DOHH2 (cell line): ENCODE data around the gene DLX3.

Experiments
- H3F3A ChIP-seq: fragments of 200-600 bp; sonication (generic), shearing (Covaris generic); 2 replicates; pipeline ENCODE4 v1.6.0; 2016; ENCODE audit warnings: antibody characterized with exemption, mild to moderate bottlenecking; ENCODE audit not compliant: control insufficient read depth, insufficient read depth
- H3K27ac ChIP-seq: fragments of 200-600 bp; sonication (generic); 2 replicates; pipeline ENCODE4 v1.5.1; 2014; ENCODE audit warnings: low read depth, mild to moderate bottlenecking, low read length, moderate library complexity
- H3K27me3 ChIP-seq: fragments of 200-600 bp; sonication (generic); 2 replicates; pipeline ENCODE4 v1.6.1; 2014; ENCODE audit warnings: mild to moderate bottlenecking, low read length, mixed read lengths; ENCODE audit not compliant: control insufficient read depth
- H3K36me3 ChIP-seq: fragments of 200-600 bp; sonication (generic); 2 replicates; pipeline ENCODE4 v1.6.1; 2014; ENCODE audit warnings: mild to moderate bottlenecking, low read length, moderate library complexity, mixed read lengths; ENCODE audit not compliant: control insufficient read depth
- H3K4me1 ChIP-seq: fragments of 200-600 bp; sonication (generic); 2 replicates; pipeline ENCODE4 v1.6.1; 2014; ENCODE audit warnings: mild to moderate bottlenecking, low read length, mixed read lengths; ENCODE audit not compliant: control insufficient read depth
- H3K4me2 ChIP-seq: fragments of 200-600 bp; sonication (generic); 2 replicates; pipeline ENCODE4 v1.6.0; 2014; ENCODE audit warnings: mild to moderate bottlenecking, low read length, moderate library complexity
- H3K4me3 ChIP-seq: fragments of 200-600 bp; sonication (generic); 2 replicates; pipeline ENCODE4 v1.5.1; 2014; ENCODE audit warnings: mild to moderate bottlenecking, low read length, mixed read lengths
- H3K79me2 ChIP-seq: fragments of 200-600 bp; sonication (generic); 2 replicates; pipeline ENCODE4 v1.6.1; 2014; ENCODE audit warnings: mild to moderate bottlenecking, low read length, mixed read lengths; ENCODE audit not compliant: control insufficient read depth
- H3K9me2 ChIP-seq: fragments of 200-600 bp; sonication (generic); replicated peaks from 2 replicates; pipeline ENCODE4 v1.6.1; 2014; ENCODE audit warnings: mild to moderate bottlenecking, low read length, mixed read lengths; ENCODE audit not compliant: control insufficient read depth
- H3K9me3 ChIP-seq: fragments of 200-600 bp; sonication (generic); 2 replicates; pipeline ENCODE4 v1.6.1; 2014; ENCODE audit warnings: antibody characterized with exemption, low read length, mixed read lengths; ENCODE audit not compliant: control insufficient read depth, insufficient read depth
- H4K20me1 ChIP-seq: fragments of 200-600 bp; sonication (generic); 2 replicates; pipeline ENCODE4 v1.6.0; 2014; ENCODE audit warnings: low read depth, mild to moderate bottlenecking, antibody characterized with exemption, low read length, moderate library complexity; ENCODE audit not compliant: control insufficient read depth, insufficient read depth
- EZH2phosphoT487 ChIP-seq: fragments of 200-600 bp; sonication (generic); IDR thresholded peaks from 2 replicates; pipeline ENCODE4 v1.6.1; 2017; ENCODE audit warnings: borderline replicate concordance, mild to moderate bottlenecking, antibody characterized with exemption, low read length, moderate library complexity, mixed read lengths
- TF ChIP-seq, protein P1 (sequence below): fragments of 200-600 bp; sonication (generic); IDR thresholded peaks from one replicate; pipeline ENCODE4 v1.5.1; 2014; ENCODE audit warnings: antibody characterized with exemption, mild to moderate bottlenecking, low read depth, low read length; ENCODE audit not compliant: poor library complexity, severe bottlenecking

The DLX3 gene

DNA sequence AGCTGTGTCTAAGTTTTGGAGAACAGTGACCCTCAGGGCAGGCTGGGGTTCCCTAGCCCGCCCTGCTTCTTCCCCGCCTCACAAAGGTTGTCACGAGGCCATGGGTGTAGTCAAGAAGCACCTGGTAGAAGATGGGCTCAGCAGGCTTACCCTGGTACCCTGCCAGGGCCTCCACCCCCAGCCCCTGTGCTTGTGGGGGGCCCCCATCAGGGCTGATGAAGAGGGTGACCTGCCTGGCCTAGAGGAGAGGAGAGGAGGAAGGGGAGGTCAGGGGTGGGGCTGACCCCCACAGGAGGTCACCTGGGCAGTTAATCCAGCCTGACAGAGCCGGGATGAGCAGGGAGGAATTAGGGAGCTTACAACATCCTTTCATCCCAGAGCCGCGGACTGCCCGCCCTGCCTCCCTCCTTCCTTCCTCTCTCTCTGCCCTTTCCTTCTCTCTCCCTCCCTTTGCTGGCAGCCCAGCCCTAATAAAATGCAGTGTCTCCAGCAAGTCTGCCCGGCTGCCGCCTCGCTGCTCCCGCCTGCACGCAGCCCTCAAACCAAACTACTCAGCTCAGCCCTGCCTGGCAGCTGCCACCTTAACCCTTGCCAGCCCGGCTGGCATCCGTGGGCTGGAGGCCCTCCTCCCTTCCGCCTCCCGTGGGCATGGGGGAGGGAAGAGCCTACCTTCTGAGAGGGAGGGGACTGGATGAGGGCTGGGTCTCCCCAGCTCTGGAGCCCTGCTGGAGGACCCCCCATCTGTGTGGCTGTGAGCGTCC lies 7.2 kb downstream of the DLX3 start:
- Histone ChIP-seq H3K4me3 (no peak overlapping the region), H3K4me2 (no peak overlapping the region), H3K27me3 (peaks cover 15% of the 10 kb centered on the region), H3K36me3 (no peaks in the 10 kb centered on the region), H3F3A (no peaks in the 10 kb centered on the region), H3K79me2 (no peaks in the 10 kb centered on the region), H3K4me1 (no peaks in the 10 kb centered on the region), H3K27ac (no peak overlapping the region), H4K20me1 (no peaks in the 10 kb centered on the region), H3K9me3 (no peaks in the 10 kb centered on the region), H3K9me2 (no peaks in the 10 kb centered on the region)
- TF ChIP-seq, protein P1, sequence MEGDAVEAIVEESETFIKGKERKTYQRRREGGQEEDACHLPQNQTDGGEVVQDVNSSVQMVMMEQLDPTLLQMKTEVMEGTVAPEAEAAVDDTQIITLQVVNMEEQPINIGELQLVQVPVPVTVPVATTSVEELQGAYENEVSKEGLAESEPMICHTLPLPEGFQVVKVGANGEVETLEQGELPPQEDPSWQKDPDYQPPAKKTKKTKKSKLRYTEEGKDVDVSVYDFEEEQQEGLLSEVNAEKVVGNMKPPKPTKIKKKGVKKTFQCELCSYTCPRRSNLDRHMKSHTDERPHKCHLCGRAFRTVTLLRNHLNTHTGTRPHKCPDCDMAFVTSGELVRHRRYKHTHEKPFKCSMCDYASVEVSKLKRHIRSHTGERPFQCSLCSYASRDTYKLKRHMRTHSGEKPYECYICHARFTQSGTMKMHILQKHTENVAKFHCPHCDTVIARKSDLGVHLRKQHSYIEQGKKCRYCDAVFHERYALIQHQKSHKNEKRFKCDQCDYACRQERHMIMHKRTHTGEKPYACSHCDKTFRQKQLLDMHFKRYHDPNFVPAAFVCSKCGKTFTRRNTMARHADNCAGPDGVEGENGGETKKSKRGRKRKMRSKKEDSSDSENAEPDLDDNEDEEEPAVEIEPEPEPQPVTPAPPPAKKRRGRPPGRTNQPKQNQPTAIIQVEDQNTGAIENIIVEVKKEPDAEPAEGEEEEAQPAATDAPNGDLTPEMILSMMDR, result no peak
- no peak for TF ChIP-seq EZH2phosphoT487

DNA sequence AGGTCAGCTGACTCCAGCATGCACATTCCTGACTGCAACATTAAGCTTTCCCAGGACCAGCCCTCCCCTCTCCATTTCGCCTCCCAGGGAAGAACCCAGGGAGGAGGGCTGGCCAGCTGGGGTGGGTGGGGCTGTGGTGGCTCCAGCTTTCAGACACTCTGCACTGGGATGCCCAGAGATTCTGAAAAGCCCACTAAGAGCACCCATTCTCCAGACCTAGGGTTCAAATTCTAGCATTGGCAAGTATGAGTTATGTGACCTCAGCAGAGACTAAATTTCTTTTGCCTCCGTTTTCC lies 7.8 kb downstream of the DLX3 start:
- Histone ChIP-seq H3K36me3 (no peaks in the 10 kb centered on the region), H3K4me1 (no peaks in the 10 kb centered on the region), H3K4me3 (no peak overlapping the region), H3K27ac (no peak overlapping the region), H4K20me1 (no peaks in the 10 kb centered on the region), H3K79me2 (no peaks in the 10 kb centered on the region), H3F3A (no peaks in the 10 kb centered on the region), H3K9me3 (no peaks in the 10 kb centered on the region), H3K4me2 (no peak overlapping the region), H3K27me3 (peaks cover 8% of the 10 kb centered on the region), H3K9me2 (no peaks in the 10 kb centered on the region)
- TF ChIP-seq EZH2phosphoT487, result no peak

DNA sequence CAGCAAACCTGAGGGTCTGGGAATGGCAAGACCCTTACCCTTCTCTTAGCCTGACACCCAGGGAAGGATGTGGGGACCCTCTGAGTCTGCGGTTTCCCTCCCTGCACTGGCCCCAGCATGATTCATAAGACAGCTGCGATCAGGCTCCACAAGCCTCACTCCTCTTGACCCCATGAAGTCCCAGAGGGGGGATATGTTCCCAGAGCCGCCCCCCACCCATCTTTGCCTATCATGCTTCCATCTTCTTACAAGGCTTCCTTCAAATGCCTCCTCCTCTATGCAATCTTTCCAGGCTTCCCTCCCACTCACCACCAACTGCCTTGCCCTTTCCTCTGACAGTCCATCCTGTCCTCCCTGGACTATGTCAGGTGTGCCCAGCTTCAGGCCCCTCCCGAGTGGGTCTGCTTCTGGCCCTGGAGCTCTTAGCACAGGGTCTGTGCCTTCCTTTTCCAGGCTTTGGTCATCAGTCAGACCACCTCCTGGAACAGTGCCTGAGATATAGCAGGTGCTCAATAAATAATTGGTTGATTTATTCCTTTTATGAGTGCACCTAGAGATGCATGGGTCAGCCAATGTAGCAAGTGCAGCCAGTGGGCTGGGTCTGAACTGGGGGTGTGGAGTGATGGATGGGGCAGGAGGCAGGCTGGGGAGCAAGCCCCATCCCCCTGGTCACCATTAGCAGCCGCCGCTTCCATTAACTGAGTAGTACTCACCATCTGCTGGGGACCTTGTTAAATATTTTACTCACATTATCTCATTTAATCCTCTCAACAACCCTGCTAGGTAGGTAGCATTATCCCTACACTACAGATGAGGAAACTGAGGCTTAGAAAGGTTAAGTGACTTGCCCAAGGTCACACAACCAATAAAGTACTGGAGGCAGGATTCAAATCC lies 8.4 kb downstream of the DLX3 start:
- Histone ChIP-seq H3F3A (no peaks in the 10 kb centered on the region), H3K4me1 (no peaks in the 10 kb centered on the region), H3K27me3 (peaks cover 3% of the 10 kb centered on the region)

More for the DNA sequence above, 8.4 kb downstream of the DLX3 start:
- no peak overlapping the region for H3K27ac ChIP-seq
- H3K4me3 ChIP-seq, result no peak overlapping the region
- no peaks in the 10 kb centered on the region for H4K20me1 ChIP-seq
- TF ChIP-seq, protein P1, result no peak
- TF ChIP-seq EZH2phosphoT487, result no peak
- no peaks in the 10 kb centered on the region for H3K36me3 ChIP-seq
- no peaks in the 10 kb centered on the region for H3K9me2 ChIP-seq
- no peaks in the 10 kb centered on the region for H3K9me3 ChIP-seq
- no peaks in the 10 kb centered on the region for H3K79me2 ChIP-seq
- H3K4me2 ChIP-seq, result no peak overlapping the region
